HG03575 (cell line): ENCODE data around the gene C2orf49.

Source experiments
- ATAC-seq: cut with Tn5 transposase; IDR thresholded peaks from one replicate; pipeline ENCODE4 v1.9.1; 2021; ENCODE audit not compliant: unreplicated experiment, insufficient number of reproducible peaks, low FRiP score; ENCODE audit errors: extremely low read depth

Gene C2orf49

GRCh38 chr2:105378276-105378840 is 41.0 kb downstream of the C2orf49 start:
- ATAC-seq, result no peak

- ATAC-seq, result no peak
These were observed 41.6 kb downstream of the C2orf49 start for GRCh38 chr2:105378921-105379383.

DNA sequence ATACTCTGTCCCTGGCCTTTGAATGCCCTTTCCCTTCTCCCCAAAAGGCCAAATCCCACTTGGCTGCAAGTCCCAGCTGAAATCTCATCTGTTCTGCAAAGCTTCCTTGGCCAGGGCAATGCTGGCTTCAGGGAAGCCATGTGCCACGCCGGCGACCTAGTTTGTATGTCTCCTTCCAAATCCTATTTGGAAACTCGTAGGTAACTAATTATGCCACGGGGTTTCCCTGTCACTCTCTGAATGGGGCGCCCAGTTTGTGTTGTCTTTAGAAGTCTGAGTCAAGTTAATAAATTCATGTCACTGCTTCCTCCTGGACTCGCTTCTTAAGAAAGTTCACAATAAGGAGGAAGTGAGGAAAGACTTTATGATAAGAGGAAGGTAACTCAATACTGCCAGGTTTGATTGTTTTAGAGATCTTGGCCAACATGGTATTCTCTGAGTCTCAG is 42.4 kb downstream of the C2orf49 start:
- ATAC-seq, result no peak

DNA sequence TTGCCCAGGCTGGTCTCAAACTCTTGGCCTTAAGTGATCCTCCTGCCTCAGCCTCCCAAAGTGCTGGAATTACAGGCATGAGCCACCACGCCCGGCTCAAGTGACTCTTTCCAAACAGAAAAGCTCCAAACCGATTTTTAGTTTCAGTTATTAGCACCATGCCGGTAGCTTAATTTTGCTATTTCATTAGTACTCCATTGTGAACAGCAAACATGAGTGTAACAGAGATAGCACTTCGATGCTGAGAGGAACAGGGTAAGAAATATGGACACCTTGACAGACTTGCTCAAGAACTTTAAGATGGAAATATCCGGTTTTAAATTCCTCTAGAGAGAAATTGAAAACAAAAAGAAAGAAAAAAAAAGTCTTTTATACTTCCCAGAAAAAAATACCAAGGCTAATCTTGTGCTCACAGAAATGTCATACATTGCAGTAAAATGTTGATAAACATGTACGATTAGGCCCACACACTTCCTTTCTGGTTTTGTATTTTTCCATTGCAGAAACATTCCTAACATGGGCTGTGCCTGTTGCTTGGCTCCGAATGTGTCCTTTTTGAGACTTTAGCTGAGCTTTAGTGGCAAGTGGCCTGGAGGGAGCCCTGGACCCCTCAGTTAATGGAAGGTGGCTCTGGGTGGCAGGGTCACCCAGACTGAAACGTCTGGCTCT is 43.2 kb downstream of the C2orf49 start:
- ATAC-seq, result no peak

- no peak for ATAC-seq
These were observed 43.8 kb downstream of the C2orf49 start for GRCh38 chr2:105381101-105381668.

DNA sequence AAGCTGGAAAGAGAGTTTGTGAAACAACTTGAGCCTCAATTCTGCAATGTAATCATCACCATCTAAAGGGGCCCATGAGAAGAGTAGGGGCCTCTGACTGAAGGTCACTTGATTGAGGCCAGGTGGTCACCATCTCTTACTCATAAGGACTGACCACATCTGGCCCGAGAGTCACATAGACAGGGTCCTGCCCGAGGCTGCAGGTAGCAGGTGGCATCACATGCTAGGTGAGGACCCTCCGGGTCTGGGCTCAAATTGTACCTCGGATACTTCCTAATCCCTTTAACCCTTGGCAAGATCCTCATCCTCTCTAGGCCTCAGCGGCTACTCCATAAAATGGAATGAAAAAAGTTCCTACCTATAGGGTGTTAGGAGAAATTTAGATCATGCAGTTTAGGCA is 44.8 kb downstream of the C2orf49 start:
- ATAC-seq, result no peak

DNA sequence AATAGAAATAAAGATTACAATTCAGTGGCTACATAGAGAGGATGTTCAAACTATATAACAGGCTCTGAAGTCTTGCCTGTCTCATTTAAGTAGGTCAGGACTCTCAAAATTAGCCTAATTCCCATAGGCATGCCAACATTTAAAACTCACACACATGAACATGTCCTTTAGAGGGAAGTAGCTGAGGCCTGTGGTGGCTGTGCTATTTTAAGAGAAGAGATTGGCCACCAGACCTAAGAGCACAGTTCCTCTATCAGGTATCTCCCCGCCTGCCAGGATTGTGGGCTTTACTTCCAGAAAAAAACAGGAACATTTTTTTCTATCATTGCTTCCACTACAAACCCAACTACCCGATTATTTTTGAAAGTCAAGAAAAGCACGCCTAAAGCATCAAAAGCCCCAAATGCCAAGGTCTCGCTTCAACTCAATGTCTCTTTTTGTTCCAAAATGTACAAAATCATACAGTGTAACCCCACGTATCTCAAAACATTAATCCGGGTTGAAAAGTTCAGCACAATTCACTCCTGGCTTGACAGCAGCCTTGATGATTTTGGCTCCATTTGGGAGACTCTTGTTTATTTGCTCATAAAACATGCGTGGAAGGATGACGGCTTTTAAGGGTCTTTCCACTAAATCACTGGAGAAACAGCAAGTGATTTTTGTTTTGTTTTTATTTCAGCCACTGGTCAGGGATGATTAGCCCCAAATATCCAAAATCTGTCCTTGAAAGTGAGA is 46.3 kb downstream of the C2orf49 start:
- ATAC-seq, result no peak

- no peak for ATAC-seq
These were observed 46.9 kb downstream of the C2orf49 start for GRCh38 chr2:105384216-105384615.

GRCh38 chr2:105384861-105385260 is 47.5 kb downstream of the C2orf49 start:
- ATAC-seq, result no peak

DNA sequence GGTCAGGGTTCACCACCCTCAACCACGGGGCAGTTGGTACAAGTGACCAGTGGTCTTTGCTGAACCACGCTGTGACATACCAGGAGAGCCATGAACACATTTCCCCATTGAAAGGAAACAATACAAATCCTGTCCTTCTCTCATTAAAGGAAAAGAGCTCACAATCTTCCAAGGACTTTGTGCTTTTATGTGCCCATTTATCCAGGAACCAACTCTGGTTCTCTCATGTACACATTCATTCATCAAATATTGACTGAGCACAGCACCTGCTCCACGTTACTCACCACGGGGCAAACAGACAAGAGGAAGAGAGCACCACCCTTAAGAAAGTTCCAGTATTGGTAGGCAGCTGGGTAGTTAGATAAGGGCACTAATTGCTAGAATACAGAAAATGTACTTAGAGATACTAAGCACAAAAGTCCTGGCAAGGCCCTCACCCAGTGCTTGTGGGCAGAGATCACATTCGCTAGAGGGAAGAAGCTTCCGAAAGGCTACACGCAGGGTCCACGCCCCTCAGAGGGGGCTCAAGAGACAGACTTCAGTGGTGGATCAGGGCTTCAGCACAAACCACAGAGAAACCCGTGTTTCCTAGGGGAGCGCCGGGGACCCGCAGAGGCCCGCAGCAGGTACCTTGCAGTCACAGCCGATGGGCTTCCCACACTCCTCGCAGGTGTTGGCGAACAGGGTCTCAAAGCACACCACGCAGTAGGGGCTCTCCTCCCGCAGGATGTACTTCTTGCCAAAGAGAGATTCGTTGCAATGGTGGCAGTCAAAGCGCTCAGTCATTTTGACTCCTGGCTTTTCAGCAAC is 48.6 kb downstream of the C2orf49 start:
- ATAC-seq, result no peak

DNA sequence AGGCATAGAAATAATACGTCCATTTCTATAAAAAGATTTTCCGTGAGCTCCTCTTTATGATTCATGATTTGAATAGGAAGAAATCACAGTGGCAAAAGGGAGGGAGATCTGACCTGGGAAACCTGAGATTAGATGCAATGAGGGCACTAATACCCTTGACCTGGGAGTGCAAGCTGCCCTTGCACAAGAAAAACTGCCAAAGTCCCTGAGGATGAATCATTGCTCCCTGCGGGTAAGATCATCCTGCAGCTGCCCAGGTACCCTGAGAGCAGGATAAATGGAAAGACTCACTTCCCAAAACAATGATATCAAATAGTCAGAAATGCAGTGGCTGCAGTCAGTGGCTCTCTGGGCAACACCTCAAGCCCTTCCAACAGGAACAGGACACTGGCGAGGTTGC is 49.9 kb downstream of the C2orf49 start:
- ATAC-seq, result no peak

GRCh38 chr2:105388971-105389381 is 51.6 kb downstream of the C2orf49 start:
- no peak for ATAC-seq

DNA sequence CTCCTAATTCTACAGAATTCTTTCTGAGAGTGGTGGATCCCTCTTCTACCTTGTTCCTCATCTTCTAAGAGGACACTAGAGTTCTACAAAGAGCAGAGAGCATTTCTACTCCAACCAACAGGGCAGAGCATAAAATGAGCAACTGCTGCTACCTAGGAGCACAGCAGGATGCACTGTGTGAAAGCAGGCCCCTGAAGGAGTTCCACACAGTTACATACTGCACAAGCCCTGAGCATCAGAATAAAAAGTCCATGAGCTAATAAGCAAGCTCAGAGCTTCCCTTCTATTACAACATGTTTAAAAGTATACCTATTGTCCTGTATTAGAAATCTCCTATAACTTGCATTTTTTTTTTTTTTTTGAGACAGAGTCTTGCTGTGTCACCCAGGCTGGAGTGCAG is 53.1 kb downstream of the C2orf49 start:
- no peak for ATAC-seq

DNA sequence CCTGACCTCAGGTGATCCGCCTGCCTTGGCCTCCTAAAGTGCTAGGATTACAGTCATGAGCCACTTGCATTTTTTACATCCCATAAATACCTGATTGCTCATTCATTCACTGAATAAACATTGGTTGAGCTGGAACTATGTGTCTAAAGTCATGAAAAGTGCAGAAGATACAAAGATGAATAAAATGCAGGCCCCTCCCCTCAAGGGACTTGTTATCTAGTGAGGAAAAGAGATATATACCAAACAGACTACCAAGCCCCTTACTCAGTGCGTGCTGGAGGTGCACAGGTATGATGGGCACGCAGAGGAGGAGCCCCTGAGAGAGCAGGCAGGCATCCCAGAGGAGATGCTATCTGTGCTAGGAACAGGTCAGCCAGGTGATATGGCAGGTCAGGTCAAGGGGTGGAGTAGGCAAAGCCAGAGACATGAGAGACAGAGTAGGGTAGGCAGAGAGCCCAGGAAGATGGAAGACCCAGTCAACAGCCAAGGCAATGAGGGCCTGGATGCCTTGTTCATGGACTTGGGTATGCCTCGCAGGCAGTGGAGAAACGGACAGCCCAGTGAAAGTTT is 53.8 kb downstream of the C2orf49 start:
- ATAC-seq, result no peak

DNA sequence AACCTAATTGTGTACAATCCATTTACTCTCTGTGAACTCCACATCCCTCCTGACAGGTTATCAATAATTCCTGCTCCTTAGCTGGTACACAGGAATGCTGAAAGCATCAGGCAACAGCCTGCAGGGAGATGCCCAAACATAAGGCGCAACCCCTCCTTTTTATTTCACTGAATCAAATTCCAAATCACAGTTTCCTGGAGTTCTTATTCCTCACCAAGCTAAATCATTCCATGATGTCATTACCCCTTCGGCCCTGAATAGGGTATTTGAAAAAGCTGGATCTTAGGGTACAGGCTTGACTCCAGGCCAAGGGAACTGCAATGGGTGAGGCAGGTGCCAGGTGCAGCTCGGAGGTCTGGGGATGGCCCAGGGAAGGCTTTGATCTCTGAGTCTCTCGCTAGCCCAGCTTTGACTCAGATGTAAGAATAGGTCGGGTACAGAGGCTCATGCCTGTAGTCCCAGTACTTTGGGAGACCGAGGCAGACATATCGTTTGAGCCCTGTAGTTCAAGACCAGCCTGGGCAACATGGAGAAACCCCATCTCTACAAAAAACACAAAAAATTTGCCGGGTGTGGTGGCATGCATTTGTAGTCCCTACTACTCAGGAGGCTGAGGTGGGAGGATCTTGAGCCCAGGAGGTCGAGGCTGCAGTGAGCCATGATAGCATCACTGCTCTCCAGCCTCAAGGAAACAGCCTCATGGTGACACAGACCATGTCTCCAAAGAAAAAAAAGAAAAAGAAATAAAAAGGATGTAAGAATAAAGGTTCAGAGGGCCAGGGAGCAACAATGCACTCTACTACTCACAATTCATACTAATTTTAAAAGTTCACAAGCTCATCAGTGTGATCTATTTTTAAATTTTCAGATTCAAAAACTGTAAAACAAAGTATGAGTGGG is 54.7 kb downstream of the C2orf49 start:
- ATAC-seq, result no peak

DNA sequence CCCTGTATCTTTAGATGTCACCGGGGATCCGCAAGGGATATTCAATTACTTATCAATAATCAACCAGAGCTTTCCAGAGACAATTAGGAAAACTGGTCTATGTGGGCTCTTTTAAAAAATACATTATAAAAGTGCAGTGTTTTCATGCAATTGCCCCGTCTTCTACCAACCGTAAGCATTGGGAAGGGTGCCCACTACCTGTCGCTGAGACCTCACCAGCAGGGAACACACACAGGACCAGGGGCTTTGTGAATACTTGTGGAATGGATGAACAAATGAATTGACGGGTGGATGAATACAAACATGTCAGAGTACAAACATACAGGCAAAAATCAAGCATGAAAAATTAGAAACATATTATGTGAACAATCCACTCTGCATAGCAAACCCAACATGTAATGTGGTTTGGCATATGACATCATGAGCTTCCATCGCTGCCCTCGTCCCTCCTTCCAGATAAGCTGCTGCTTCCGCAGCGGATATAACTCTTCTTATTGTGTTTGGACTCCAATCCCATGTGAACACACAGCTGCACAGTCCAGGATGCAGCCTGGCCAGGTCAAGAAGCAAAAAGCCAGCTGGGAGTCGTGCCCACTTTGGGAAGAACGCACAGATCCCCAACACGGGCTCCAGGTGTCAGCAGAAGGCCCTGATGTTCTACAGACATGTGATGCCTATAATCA is 56.2 kb downstream of the C2orf49 start:
- no peak for ATAC-seq

- ATAC-seq, result no peak
These were observed 57.7 kb downstream of the C2orf49 start for GRCh38 chr2:105394951-105395611.
